ENCODE results near the gene PXK.

Gene PXK

GRCh38 chr3:58383904-58384303 lies 51.2 kb downstream of the PXK start:
- DNase-seq (ENCODE audit: low read depth in 3 of 3) = no peak

DNA sequence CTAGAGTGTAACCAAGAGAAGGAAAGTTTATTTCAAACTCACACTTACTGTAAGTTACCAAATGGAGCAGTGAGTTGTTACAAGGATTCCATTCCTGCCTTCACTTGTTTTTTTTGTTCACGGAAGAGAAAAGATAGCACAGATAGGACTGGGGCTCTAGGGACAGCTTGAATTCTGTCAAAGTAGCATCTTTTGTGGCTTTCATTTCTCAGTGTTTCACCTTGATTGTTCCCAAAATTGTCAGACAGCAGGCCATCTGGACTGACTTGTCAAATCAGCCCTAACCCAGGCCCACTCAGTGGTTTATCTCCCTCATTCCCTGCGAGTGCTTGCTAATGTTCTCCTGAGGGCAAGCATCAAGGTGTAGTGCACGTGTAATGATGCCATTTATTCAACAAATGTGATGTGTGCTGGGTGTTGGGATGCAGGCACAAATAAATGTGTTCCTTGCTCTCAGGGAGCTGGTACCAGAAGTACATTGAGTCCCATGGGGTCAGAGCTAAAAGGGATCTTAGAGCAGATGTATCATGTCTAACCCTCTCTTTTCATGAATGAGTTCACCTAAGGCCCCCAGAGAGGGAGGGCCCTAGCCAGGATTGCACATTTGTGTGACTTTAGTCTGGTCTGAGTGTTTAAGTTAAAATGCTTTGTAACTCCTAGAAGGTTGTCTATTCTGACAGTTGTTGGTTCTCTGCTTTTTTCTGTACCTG lies 51.8 kb downstream of the PXK start:
- DNase-seq (ENCODE audit: low read depth in 3 of 3) = no peak

DNA sequence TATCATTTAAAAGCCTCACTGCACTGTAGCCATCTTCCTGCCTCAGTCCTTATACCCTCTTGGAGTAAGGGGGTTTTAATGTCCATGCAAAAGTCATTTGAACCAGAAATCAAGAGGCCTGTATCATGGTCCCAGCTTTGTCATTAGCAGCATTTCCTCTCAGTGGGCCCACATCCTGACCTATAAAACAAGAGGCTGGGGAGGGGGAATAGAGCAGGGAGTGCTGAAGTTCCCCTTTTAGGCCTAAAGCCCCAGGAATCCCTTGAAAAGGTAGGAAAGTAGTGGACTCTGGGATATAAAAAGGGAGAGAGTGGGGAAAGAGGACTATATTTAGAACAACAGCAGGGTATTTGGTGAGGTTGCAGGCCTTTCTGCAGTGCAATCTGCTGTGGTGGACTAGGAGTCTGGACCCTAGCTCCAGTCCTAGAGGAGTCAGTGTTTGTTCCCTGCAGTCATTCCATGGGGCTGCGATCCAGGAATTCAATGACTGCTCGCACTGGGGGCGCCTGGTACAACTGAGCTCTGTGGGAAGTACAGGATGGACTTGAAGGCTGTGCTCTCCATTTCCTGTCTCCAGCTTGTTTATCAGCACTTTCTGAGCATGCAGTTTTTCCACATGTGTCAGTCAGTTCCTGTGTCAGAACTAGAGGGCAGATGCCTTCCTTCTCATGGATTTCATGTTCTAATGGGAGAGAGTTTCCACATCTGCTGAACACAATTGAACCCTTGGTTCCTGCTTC lies 54.1 kb downstream of the PXK start:
- no peak for DNase-seq (ENCODE audit: low read depth in 3 of 3)

DNA sequence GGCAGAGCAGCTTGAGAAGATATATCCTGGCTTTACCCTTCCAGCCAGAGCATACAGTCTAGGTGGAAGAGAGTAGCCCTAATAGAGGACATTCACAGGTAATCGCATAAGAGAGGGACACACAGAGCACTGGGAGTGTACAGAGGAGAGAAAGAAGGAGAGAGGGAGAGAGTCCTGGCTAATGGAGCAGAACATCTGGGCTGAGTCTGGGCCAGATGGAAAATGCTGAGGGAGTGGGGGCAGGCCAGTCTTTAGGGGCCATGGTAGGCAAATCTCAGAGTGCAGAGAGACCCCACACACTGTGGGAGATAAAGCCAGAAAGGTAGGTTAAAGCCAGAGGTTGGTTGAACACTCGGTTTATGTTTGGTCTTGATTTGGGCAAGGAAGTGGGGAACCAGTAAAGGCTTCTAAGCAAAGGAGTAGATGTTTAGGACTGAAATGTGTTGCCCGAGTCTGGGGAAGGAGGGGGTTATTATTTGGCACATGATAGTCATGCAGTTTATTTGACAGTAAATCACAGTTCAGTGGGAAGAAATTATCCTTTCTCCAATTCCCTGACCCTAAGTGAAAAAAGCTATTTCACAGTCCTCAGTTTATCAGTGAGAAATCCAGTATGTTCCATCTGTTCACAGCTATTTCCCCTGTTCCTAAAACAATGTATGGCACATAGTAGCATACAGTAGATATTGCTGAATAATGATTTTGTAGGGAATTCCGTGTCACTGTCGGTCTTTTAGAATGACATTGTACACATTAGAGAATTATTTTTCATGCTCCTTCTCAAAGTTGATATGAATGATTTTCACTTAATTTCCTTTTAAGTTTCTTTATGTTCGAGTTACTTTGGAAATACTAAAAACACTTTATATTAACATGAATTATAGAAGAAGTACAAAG lies 55.2 kb downstream of the PXK start:
- DNase-seq (ENCODE audit: low read depth in 3 of 3) = no peak

DNA sequence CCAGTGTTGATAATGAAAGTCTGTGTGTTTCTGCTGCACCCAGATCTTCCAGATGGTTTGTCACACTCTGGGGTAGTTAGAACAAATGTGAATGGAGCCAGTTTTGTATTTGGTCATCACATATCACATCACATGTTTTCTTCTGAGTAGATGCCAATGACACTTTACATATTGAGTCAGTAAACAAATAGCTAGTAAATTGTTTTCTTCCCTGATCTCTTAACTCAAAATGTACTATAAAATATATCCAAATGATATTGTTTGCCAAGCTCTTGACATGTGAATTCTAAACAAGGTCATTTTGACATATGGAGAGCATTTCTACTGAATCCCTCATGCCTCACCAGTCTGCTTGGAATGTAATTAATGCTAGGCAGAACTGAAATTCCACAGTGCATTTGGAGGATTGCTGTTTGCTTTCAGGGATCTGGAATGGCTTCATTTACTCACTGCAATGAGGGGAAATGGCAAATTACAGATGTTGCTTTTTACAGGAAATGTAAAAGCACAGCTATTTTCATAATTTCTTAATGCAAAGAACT lies 55.9 kb downstream of the PXK start:
- no peak for DNase-seq (ENCODE audit: low read depth in 3 of 3)

DNA sequence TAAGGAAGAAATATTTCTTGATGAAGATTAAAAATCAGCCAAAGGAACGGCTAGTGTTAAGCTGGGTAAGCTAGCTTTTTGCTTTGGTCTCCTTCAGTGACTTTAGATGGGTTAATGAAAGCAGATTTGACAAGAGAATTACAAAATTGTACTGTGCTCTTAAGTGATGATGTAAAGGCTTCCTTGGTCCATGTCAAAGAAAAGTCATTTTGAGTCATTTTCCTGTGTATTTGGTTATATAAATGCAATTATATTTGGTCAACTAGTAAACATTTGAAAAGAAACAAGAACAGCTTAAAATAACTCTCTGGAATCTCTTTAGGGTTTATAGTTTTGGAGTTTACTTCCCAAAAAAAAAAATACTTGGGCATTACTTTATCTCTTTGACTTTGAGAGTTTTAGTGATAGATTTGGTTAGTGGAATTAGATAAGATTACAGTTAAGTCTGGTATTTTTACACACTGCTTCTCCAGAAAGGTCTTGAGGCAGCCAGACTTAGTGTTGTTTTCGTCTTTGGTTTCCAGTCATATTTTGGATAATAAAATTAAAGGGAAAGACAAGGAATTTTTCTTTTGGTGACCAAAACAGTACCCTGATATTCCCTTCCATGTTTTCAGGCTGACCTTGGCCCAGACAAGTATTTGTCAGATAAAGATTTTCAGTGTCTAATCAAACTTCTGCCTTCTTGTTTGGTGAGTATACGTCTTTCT lies 58.6 kb downstream of the PXK start:
- DNase-seq (ENCODE audit: low read depth in 3 of 3) = no peak

GRCh38 chr3:58392181-58392580 lies 59.5 kb downstream of the PXK start:
- DNase-seq (ENCODE audit: low read depth in 3 of 3) = no peak

DNA sequence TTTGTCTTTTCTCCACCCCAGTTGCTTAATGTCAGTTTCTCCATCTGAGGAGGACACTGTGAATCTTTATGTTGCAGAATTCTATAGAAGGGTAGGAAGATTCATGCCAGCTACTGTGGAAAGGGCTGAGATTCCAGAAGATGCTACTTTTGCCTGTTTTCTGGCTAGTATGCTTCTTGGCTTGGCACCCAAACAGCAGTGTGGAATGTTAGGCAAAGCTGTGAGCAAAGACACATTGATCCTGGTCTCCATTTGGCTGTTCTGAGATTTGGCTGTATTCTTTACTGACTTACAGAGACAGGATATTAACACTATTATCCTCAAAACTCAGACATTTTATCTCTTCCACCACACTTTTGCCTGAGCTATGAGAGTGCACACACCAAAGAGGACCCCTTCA lies 61.6 kb downstream of the PXK start:
- DNase-seq (ENCODE audit: low read depth in 3 of 3) = no peak

- no peak for DNase-seq (ENCODE audit: low read depth in 3 of 3)
Observed at GRCh38 chr3:58398669-58399333, 66.1 kb downstream of the PXK start.

- DNase-seq (ENCODE audit: low read depth in 3 of 3) = no peak
Observed at GRCh38 chr3:58403513-58404109, 70.9 kb downstream of the PXK start.

DNA sequence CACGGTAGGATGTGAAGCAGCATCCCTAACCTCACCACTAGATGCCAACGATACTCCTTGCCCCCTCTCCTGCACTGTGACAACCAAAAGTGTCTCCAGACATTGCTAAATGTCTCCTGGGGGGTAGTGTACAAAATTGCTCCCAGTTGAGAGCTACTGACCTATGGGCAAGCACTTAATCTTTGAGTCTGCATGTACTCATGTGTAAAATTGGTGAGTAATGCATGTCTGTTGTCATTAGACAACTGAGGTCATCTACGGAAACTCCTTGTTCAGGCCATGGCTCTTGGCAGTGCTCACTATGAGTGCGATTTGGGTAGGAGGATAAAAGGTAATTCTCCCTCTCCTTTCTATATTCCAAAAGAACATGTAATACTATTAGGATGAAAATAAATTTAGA lies 71.7 kb downstream of the PXK start:
- DNase-seq (ENCODE audit: low read depth in 3 of 3) = no peak

DNA sequence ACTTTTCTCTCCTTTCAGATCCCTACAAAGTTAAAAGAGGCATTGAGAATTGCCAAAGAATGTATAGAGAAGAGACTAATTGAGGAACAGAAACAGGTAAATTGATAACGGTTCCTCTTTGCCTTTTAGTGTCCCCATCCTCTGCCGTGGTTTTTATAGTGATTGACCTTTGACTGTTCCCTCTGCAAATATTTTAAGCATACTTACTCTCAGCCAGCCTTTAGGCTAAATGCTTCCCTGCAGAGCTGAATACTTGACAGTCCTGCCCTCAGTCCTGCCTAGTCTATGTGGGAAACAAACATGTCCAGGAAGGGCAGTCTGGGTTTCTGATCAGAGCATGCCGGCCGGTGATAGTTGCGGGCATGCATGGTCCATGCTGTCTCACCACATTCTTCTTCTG lies 76.2 kb downstream of the PXK start:
- DNase-seq (ENCODE audit: low read depth in 3 of 3) = no peak

DNA sequence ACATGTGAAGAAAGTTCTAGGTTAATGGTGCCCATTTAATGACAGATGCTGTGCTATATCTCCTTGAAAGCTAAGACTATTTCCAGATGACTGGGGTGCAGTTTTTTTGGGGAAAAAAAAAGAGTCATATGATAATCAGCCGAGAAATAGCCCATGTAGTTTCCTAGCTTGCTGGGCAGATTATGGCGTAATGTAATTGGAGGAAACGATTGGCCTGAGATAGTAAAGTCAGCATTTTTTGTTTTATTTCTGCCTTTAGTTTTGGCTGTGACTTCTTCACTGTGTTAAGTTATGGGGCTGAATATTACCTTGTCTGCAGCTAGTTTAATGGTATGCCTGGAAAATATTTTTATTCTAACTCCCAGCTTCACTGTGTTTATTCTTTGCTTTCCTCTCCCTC lies 77.0 kb downstream of the PXK start:
- DNase-seq (ENCODE audit: low read depth in 3 of 3) = no peak

DNA sequence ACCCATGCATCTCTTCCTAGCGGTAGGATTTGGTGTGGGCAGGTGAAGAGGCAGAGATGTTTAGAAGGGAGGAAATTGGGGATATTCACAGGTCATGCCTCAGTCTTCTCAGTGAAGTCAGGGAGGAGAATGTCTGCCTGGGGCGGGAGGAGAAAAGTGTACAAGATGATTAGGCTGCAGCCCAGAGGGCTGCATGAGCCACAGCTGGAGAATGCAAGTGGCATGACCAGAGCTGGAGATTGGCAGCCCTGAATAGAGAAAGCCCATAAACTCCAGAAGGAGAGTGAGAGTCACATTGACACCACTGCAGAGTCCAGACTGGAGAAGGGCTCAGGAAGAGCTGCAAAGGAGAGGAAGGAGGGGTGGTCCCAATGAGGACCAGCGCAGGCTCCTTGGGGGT lies 78.3 kb downstream of the PXK start:
- no peak for DNase-seq (ENCODE audit: low read depth in 3 of 3)

GRCh38 chr3:58411851-58412830 lies 79.4 kb downstream of the PXK start:
- no peak for DNase-seq (ENCODE audit: low read depth in 3 of 3)

DNA sequence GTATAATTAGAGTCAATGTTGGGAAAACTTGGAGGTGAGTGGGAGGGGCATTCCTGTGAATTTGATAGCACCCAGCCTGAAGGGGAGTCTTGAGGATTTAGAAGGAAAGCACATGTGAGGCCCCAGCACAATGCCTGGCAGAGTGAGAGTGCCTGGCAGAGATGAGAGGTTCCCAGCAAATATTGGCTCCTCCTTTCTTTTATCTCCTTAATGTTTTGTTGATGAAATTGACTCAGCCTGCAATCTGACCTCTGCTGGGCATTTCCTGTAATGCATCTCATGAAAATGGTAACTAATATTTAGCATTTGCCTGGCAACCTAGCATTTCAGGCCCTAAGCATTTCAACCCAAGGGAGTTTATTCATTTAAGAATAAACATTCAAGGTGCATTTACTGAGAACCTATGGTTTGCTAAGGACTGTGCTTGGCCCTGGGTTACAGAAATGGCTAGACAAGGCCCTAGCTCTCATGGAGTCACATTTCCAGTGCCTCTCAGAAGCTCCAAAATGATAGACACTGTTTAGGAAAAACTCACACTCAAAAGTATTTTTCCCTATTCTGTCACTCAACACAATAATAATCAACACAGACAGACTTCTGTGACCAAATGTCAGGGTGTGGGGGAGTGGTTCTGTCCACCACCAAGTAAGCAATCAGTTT lies 82.0 kb downstream of the PXK start:
- DNase-seq (ENCODE audit: low read depth in 3 of 3) = peak in 1 of 3 experiments; percentile 23

- DNase-seq (ENCODE audit: low read depth in 3 of 3) = no peak
Observed at GRCh38 chr3:58416191-58416590, 83.5 kb downstream of the PXK start.

- DNase-seq (ENCODE audit: low read depth in 3 of 3) = no peak
Observed at GRCh38 chr3:58417075-58417474, 84.4 kb downstream of the PXK start.

DNA sequence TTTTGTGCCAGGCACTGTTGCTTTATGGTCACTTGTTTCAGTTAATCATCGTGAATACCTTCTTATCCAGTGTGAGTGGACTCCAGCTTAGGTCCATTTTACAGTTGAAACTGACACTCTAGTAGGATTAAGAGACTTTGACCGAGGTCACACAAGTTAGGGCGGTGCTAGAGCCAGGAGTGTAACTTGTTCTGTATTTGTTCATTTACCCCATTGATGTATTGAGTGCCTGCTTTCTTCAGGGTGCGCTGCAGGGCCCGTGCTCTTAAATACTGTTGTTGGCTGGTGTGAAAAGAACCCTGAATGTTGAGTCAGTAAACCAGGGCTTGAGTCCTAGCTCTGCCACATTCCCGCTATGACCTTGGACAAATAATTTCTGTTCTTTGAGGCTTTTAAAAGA lies 85.5 kb downstream of the PXK start:
- no peak for DNase-seq (ENCODE audit: low read depth in 3 of 3)

Measured in stimulated activated CD4-positive, alpha-beta T cell treated with anti-CD3 and anti-CD28 coated beads, TNF-alpha, amount 100 ng/mL, for 4 hours (primary cell).